ENCODE measurements around the gene SPIRE1.
"Not testable (repeated sequence)": the region's sequence is repeated elsewhere in the genome, so short reads cannot be mapped to it uniquely, and the experiment has no call there.

SPIRE1 gene

GRCh38 chr18:12481915-12482314, 176.0 kb downstream of the SPIRE1 start:
- not testable (repeated sequence) for DNase-seq

GRCh38 chr18:12479982-12480381, 177.9 kb downstream of the SPIRE1 start:
- DNase-seq = no peak

GRCh38 chr18:12479536-12479935, 178.4 kb downstream of the SPIRE1 start:
- no peak for DNase-seq

- no peak for DNase-seq
Measured at GRCh38 chr18:12478269-12479047, 179.4 kb downstream of the SPIRE1 start.

GRCh38 chr18:12477606-12478005, 180.3 kb downstream of the SPIRE1 start:
- no peak for DNase-seq

GRCh38 chr18:12476955-12477354, 181.0 kb downstream of the SPIRE1 start:
- DNase-seq = no peak

- DNase-seq = no peak
Measured at GRCh38 chr18:12474876-12475275, 183.0 kb downstream of the SPIRE1 start.

- no peak for DNase-seq
Measured at GRCh38 chr18:12474146-12474545, 183.8 kb downstream of the SPIRE1 start.

GRCh38 chr18:12470382-12471075, 187.4 kb downstream of the SPIRE1 start:
- DNase-seq = no peak

- no peak for DNase-seq
Measured at GRCh38 chr18:12468445-12468844, 189.5 kb downstream of the SPIRE1 start.

- DNase-seq = no peak
Measured at GRCh38 chr18:12464731-12465130, 193.2 kb downstream of the SPIRE1 start.

- no peak for DNase-seq
Measured at GRCh38 chr18:12463191-12463590, 194.7 kb downstream of the SPIRE1 start.

- no peak for DNase-seq
Measured at GRCh38 chr18:12462242-12462641, 195.7 kb downstream of the SPIRE1 start.

- no peak for DNase-seq
Measured at GRCh38 chr18:12461326-12461725, 196.6 kb downstream of the SPIRE1 start.

GRCh38 chr18:12460874-12461273, 197.0 kb downstream of the SPIRE1 start:
- DNase-seq = no peak

GRCh38 chr18:12458771-12459170, 199.1 kb downstream of the SPIRE1 start:
- DNase-seq = no peak

GRCh38 chr18:12456441-12456840, 201.5 kb downstream of the SPIRE1 start:
- no peak for DNase-seq

- no peak for DNase-seq
Measured at GRCh38 chr18:12455496-12455895, 202.4 kb downstream of the SPIRE1 start.

GRCh38 chr18:12452784-12453183, 205.1 kb downstream of the SPIRE1 start:
- no peak for DNase-seq

- DNase-seq = no peak
Measured at GRCh38 chr18:12451428-12451827, 206.5 kb downstream of the SPIRE1 start.

GRCh38 chr18:12449051-12449785, 208.7 kb downstream of the SPIRE1 start:
- DNase-seq = no peak

- DNase-seq = no peak
Measured at GRCh38 chr18:12445554-12445953, 212.4 kb downstream of the SPIRE1 start.

GRCh38 chr18:12443551-12443950, 214.4 kb downstream of the SPIRE1 start:
- DNase-seq = no peak

- DNase-seq = no peak
Measured at GRCh38 chr18:12442946-12443345, 215.0 kb downstream of the SPIRE1 start.
